Measurements from ENCODE around the gene SPRING1.

DNA sequence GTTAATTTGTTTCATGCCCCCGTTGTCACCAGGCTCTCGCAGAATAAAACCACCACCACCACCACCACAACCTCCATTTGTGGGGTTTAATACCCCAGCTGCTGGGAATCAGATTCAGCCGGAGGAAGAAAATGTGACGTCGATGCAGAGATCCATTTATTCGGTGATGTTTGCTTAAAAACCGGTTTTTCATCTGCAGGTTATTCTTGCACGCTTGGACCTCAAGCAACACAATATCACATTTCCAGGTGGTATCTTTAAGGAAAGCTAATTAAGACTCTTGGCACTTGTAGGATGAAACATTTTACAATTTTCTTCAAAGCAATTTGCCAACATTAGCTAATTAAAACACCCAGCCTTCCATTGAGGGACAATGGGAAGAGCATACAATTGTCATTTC, 39.8 kb downstream of the SPRING1 start:
- no peak for TF ChIP-seq TCF7L2 (IDR thresholded peaks at IDR 0.05; ENCODE audit: low read depth, low read length)
- no peak for TF ChIP-seq BRCA1 (CRISPR knock-in tag; IDR thresholded peaks at IDR 0.05)

Measured in HepG2 (cell line).